GM12892 (cell line): ENCODE data around the gene LAIR2.

Source experiments
- POLR2A ChIP-seq: IDR thresholded peaks from 2 replicates; pipeline ENCODE4 v1.6.1; 2011; ENCODE audit warnings: low read depth, low read length, control low read depth
- POLR2AphosphoS5 ChIP-seq: IDR thresholded peaks from 2 replicates; pipeline ENCODE4 v1.6.1; 2011; ENCODE audit warnings: low read depth, low read length, control low read depth
- TAF1 ChIP-seq: IDR thresholded peaks from 2 replicates; pipeline ENCODE4 v1.6.1; 2011; ENCODE audit warnings: low read depth, mild to moderate bottlenecking, control low read depth, low read length, borderline replicate concordance

DNA sequence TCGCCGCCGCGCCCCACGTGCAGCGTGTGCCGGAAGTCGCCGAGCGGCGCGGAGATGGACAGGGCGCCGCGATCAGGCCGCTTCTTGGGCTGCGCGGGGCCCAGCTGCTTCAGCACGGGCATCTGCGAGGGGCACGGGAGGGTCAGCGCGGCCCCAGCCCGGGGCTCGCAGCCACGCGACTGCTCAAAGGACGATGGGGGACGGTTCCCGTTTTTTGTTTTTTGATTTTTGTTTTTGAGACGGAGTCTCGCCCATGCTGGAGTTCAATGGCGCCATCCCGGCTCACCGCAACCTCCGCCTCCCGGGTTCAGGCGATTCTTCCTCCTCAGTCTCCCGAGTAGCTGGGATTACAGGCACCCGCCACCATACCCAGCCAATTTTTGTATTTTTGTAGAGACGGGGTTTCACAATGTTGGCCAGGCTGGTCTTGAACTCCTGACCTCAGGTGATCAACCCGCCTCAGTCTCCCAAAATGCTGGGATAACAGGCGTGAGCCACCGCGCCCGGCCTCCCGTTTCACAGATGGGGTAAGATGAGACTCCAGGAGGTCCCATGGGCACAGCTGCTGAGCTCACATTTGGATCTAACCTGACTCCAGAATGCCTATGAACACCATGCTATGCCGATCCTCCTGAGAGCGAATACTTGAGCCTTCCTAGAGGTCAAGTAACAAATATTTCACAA is 37.1 kb upstream of the LAIR2 start:
- TF ChIP-seq POLR2AphosphoS5, result no peak
- no peak for TF ChIP-seq POLR2A
- no peak for TF ChIP-seq TAF1
